GM12872 (cell line): Measurements from ENCODE around the gene RELA.

Source experiments
- TF ChIP-seq, protein P1 (sequence below): IDR thresholded peaks from 3 replicates; pipeline ENCODE4 v1.5.1; 2011; ENCODE audit warnings: low read depth, mild to moderate bottlenecking, low read length, moderate library complexity; ENCODE audit not compliant: insufficient read depth

Gene RELA

GRCh38 chr11:65701686-65702085 lies 39.0 kb upstream of the RELA start:
- TF ChIP-seq, protein P1, sequence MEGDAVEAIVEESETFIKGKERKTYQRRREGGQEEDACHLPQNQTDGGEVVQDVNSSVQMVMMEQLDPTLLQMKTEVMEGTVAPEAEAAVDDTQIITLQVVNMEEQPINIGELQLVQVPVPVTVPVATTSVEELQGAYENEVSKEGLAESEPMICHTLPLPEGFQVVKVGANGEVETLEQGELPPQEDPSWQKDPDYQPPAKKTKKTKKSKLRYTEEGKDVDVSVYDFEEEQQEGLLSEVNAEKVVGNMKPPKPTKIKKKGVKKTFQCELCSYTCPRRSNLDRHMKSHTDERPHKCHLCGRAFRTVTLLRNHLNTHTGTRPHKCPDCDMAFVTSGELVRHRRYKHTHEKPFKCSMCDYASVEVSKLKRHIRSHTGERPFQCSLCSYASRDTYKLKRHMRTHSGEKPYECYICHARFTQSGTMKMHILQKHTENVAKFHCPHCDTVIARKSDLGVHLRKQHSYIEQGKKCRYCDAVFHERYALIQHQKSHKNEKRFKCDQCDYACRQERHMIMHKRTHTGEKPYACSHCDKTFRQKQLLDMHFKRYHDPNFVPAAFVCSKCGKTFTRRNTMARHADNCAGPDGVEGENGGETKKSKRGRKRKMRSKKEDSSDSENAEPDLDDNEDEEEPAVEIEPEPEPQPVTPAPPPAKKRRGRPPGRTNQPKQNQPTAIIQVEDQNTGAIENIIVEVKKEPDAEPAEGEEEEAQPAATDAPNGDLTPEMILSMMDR = no peak

DNA sequence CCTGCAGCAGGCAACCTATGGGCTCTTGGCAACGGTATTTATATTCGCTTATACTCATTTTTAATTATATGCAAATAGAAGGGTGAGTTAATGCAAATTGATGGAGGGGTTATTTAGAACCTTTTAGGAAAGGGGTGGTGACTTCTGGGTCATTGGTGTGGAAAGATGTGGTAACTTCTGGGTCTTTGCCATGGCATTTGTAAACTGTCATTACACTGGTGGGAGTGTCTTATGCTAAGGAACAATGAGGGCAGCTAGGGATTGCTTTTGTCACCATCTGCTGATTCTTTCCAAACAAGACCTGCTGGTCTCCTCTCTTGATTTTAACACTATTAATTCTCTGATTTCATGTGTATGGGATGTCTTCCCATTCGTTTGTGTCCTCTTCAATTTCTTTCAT lies 37.7 kb upstream of the RELA start:
- TF ChIP-seq, protein P1 = no peak

GRCh38 chr11:65699306-65699705 lies 36.6 kb upstream of the RELA start:
- TF ChIP-seq, protein P1 = no peak

DNA sequence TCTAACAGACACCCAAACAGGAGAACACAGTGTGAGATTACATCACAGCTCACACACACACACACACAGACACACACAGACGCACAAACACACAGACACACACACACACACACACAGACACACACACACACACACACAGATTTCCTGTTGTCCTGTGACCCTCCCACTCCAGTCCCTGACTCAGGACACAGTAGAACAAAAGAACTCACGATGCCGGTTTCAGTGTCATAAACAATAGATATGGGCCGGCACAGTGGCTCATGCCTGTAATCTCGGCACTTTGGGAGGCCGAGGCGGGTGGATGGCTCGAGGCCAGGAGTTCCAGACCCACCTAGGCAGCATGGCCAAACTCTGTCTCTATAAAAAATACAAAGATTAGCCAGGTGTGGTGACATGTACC lies 35.5 kb upstream of the RELA start:
- TF ChIP-seq, protein P1 = no peak

DNA sequence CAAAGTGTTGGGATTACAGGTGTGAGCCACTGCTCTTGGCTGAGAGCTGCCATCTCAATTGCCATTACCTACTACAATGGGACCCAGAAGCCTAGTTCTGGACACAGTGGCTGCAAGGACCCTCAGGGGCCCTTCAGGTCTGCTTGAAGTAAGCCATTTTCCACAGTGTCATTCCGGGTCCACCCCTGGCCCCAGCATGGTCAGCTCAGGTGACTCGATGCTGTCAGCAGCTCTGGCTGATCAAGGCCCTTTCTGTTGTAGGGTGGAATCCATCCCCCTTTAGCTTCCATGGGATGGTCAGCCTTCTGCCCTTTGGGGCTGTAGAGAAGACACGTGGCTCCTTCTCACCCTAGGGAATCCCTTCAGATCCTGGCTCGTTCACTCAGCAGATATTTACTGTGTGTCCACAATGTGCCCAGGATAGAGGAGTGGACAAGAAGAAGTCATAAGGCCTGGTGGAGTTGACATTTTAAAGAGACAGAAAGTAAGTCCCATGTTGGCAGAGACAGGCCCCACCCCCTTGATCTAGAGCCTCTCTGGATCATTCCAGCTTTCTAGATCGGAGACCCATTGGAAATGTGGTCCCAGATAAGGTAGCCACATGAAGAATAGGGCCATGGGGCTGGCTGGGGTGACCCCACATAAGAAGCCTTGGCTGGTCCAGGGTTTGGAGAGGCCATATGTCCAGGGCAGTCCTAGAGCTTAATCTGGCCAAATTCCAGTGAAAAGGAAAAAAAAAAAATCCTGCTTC lies 34.3 kb upstream of the RELA start:
- TF ChIP-seq, protein P1 = no peak

DNA sequence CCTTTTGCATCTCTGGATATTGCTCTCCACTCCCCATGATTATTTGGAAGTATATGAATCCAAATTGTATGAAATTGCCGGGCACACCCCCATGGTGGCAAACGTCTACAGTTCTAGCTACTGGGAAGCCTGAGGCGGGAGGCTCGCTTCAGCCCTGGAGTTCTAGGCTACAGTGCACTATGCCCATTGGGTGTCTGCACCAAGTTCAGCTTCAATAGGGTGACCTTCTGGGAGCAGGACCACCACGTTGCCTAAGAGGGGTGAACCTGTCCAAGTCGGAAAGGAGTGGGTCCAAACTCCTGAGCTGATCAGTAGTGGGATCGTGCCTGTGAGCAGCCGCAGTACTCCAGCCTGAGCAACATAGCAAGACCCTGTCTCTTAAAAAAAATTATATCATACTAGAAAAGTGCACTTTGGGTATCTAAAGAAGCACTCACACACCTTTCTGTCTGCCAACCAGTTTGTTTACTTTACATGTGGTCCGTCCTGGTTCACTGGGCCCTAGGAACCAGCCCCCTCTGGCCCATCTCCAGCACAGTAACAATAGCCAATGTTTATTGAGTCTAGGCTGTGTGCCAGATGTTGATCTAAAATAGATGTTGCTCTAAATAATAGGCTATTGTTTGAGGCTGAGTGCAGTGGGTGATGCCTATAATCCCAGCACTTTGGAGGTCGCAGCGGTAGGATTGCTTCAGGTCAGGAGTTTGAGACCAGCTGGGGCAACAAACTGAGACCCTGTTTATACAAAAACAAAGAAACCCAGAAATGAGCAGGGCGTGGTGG lies 32.9 kb upstream of the RELA start:
- TF ChIP-seq, protein P1 = no peak

DNA sequence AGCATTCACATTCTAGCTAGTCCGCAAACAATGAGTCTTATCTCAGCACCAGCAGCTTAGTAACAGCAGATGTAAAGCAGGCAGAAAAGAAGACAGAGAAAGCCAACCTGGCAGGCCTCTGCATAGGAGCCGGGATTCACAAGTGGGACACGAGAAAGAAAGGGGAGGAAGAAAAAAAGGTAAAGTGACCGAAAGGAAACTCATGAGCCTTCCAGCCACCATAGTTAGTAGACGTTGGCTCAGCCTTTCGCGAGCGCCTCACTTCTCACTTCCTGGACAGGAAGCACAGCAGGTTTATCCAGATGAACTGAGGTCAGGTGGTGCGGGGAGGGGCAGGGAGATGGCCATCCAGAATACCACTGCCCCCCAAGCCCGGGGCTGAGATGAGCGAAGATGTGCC lies 29.7 kb upstream of the RELA start:
- TF ChIP-seq, protein P1 = no peak
